Measurements from ENCODE around the gene SLC22A7.
A peak's percentile ranks its signal among the peaks of the same experiment; 100 is the strongest.

The SLC22A7 gene

GRCh38 chr6:43295456-43295855 lies 2.6 kb upstream of the SLC22A7 start:
- POLR2A ChIA-PET = no interaction called here
- Histone ChIP-seq H3K36me3 (ENCODE audit: control insufficient read depth in 2 of 2, insufficient read depth in 1 of 2, low read length in 2 of 2) (no peaks in the 10 kb centered on the region), H3K27ac (ENCODE audit: extremely low read depth, low read depth, low read length) (no peak overlapping the region), H3K4me1 (ENCODE audit: control insufficient read depth, insufficient read depth, low read length) (no peaks in the 10 kb centered on the region), H3K4me3 (ENCODE audit: low read depth, low read length) (no peak overlapping the region), H3K9me3 (ENCODE audit: control insufficient read depth, insufficient read depth, low read depth, low read length) (no peaks in the 10 kb centered on the region)
- CTCF ChIA-PET = interaction anchor here (0.7 to 3.2 kb wide), 4 partner anchors 8 to 781 kb away, joined by 3 to 14 read pairs (median 4); no protein-coding TSS in a partner anchor
- TF ChIP-seq ZNF701 (tag by site-specific recombination; IDR thresholded peaks at IDR 0.05) (no peak), ZNF513 (tag by site-specific recombination; IDR thresholded peaks at IDR 0.05) (no peak)

- Histone ChIP-seq H3K4me3 (ENCODE audit: low read depth, low read length) (no peak overlapping the region), H3K9me3 (ENCODE audit: control insufficient read depth, insufficient read depth, low read depth, low read length) (no peaks in the 10 kb centered on the region), H3K36me3 (ENCODE audit: control insufficient read depth in 2 of 2, insufficient read depth in 1 of 2, low read length in 2 of 2) (no peaks in the 10 kb centered on the region), H3K4me1 (ENCODE audit: control insufficient read depth, insufficient read depth, low read length) (no peaks in the 10 kb centered on the region), H3K27ac (ENCODE audit: extremely low read depth, low read depth, low read length) (no peak overlapping the region)
- POLR2A ChIA-PET = interaction anchor here (1.2 kb wide), 1 partner anchor 28 kb away, joined by 3 read pairs; no protein-coding TSS in a partner anchor
- peak; percentile 22; the same call in 1 of the 2 replicates for TF ChIP-seq ZBTB48 (tag by site-specific recombination; IDR thresholded peaks at IDR 0.05)
- no peak for TF ChIP-seq ZNF707 (tag by site-specific recombination; IDR thresholded peaks at IDR 0.05)
- CTCF ChIA-PET = interaction anchor here (0.7 to 3.2 kb wide), 5 partner anchors 27 to 96 kb away, joined by 3 to 14 read pairs (median 4); no protein-coding TSS in a partner anchor
Measured at GRCh38 chr6:43296780-43297497, 1.1 kb upstream of the SLC22A7 start.

- H3K4me1 ChIP-seq (ENCODE audit: control insufficient read depth, insufficient read depth, low read length) = no peaks in the 10 kb centered on the region
- no peaks in the 10 kb centered on the region for H3K36me3 ChIP-seq (ENCODE audit: control insufficient read depth in 2 of 2, insufficient read depth in 1 of 2, low read length in 2 of 2)
- POLR2A ChIA-PET = interaction anchor here (0.9 kb wide), 1 partner anchor 10 kb away, joined by 3 read pairs; the partner anchor contains the start of gene CRIP3
- no peak overlapping the region for H3K4me3 ChIP-seq (ENCODE audit: low read depth, low read length)
- CTCF ChIA-PET = interaction anchor here (0.7 to 1.5 kb wide), 3 partner anchors 8 to 36 kb away, joined by 3 to 6 read pairs (median 5); no protein-coding TSS in a partner anchor
- no peak for TF ChIP-seq MEIS1 (CRISPR knock-in tag; IDR thresholded peaks at IDR 0.05; ENCODE audit: borderline replicate concordance)
- no peak overlapping the region for H3K27ac ChIP-seq (ENCODE audit: extremely low read depth, low read depth, low read length)
- no peaks in the 10 kb centered on the region for H3K9me3 ChIP-seq (ENCODE audit: control insufficient read depth, insufficient read depth, low read depth, low read length)
Measured at GRCh38 chr6:43298565-43299337, 691 bp downstream of the SLC22A7 start.

GRCh38 chr6:43299338-43300293 lies 1.6 kb downstream of the SLC22A7 start:
- ChIA-PET POLR2A (interaction anchor here (0.9 kb wide), 1 partner anchor 10 kb away, joined by 3 read pairs; the partner anchor contains the start of gene CRIP3), CTCF (interaction anchor here (0.6 to 1.5 kb wide), 3 partner anchors 33 to 147 kb away, joined by 3 to 6 read pairs (median 4); no protein-coding TSS in a partner anchor)
- Histone ChIP-seq H3K27ac (ENCODE audit: extremely low read depth, low read depth, low read length) (no peak overlapping the region), H3K9me3 (ENCODE audit: control insufficient read depth, insufficient read depth, low read depth, low read length) (no peaks in the 10 kb centered on the region), H3K4me1 (ENCODE audit: control insufficient read depth, insufficient read depth, low read length) (no peaks in the 10 kb centered on the region), H3K36me3 (ENCODE audit: control insufficient read depth in 2 of 2, insufficient read depth in 1 of 2, low read length in 2 of 2) (no peaks in the 10 kb centered on the region), H3K4me3 (ENCODE audit: low read depth, low read length) (no peak overlapping the region)
- TF ChIP-seq ZNF449 (tag by site-specific recombination; IDR thresholded peaks at IDR 0.05) (no peak), ZNF394 (tag by site-specific recombination; IDR thresholded peaks at IDR 0.05; ENCODE audit: borderline replicate concordance) (no peak), ZNF221 (tag by site-specific recombination; IDR thresholded peaks at IDR 0.05; ENCODE audit: borderline replicate concordance) (no peak), HIC1 (tag by site-specific recombination; IDR thresholded peaks at IDR 0.05) (no peak), ZNF174 (tag by site-specific recombination; IDR thresholded peaks at IDR 0.05) (no peak), ZNF18 (tag by site-specific recombination; IDR thresholded peaks at IDR 0.05) (no peak), ZNF501 (tag by site-specific recombination; IDR thresholded peaks at IDR 0.05) (no peak), ZNF558 (tag by site-specific recombination; IDR thresholded peaks at IDR 0.05) (no peak), ZNF677 (tag by site-specific recombination; IDR thresholded peaks at IDR 0.05) (no peak), ZNF416 (tag by site-specific recombination; IDR thresholded peaks at IDR 0.05) (no peak), ZBTB21 (tag by site-specific recombination; IDR thresholded peaks at IDR 0.05) (no peak)

Data from HEK293 (cell line).